HEK293 (cell line): ENCODE data around the gene KLHDC10.

Experiments used
- CTCF ChIA-PET: fragments of 350-600 bp; formaldehyde crosslinking; extraction: SDS; loops from one replicate; lab custom pipeline; 2021; ENCODE audit warnings: antibody characterized with exemption; lab: Yijun Ruan, JAX
- POLR2A ChIA-PET: fragments of 300-600 bp; formaldehyde crosslinking; extraction: SDS; loops from one replicate; lab custom pipeline; 2020; ENCODE audit warnings: antibody characterized with exemption, inconsistent platforms; lab: Yijun Ruan, JAX
- H3K27ac ChIP-seq: fragments of 200-500 bp; sonication (Bioruptor generic); 2 replicates; pipeline ENCODE4 v1.5.1; 2014; ENCODE audit warnings: low read depth, low read length, control low read depth, inconsistent platforms; ENCODE audit errors: extremely low read depth
- H3K36me3 ChIP-seq, 2 experiments: fragments of 200-500 bp in 1 of 2; sonication (Bioruptor generic) in 1 of 2; 1 replicate in 1 of 2; 2 replicates in 1 of 2; pipeline ENCODE4 v1.5.1; 2014 to 2017; ENCODE audit warnings: inconsistent platforms in 2 of 2, low read length in 2 of 2; ENCODE audit not compliant: control insufficient read depth in 2 of 2, insufficient read depth in 1 of 2
- H3K4me1 ChIP-seq: fragments of 200-500 bp; sonication (Bioruptor generic); 2 replicates; pipeline ENCODE4 v1.5.1; 2014; ENCODE audit warnings: mild to moderate bottlenecking, low read length, inconsistent platforms; ENCODE audit not compliant: control insufficient read depth, insufficient read depth
- H3K4me3 ChIP-seq: 2 replicates; pipeline ENCODE4 v1.5.1; 2011; ENCODE audit warnings: low read depth, mild to moderate bottlenecking, control low read depth, low read length, moderate library complexity
- H3K9me3 ChIP-seq: fragments of 200-500 bp; sonication (Bioruptor generic); 2 replicates; pipeline ENCODE4 v1.5.1; 2014; ENCODE audit warnings: low read depth, low read length, inconsistent platforms; ENCODE audit not compliant: control insufficient read depth, insufficient read depth
- GLIS1 ChIP-seq: fragments of 450-650 bp; formaldehyde crosslinking; IDR thresholded peaks from 2 replicates; pipeline ENCODE4 v1.5.1; 2016; ENCODE audit warnings: missing biosample characterization, missing genetic modification characterization
- OVOL3 ChIP-seq: fragments of 450-650 bp; formaldehyde crosslinking; IDR thresholded peaks from 2 replicates; pipeline ENCODE4 v1.5.1; 2016; ENCODE audit warnings: missing biosample characterization, missing genetic modification characterization
- SETDB1 ChIP-seq: IDR thresholded peaks from one replicate; pipeline ENCODE4 v1.6.1; 2017; ENCODE audit warnings: mild to moderate bottlenecking, low read length, moderate library complexity, mixed read lengths; ENCODE audit not compliant: insufficient read length
- ZFP41 ChIP-seq: fragments of 450-650 bp; formaldehyde crosslinking; IDR thresholded peaks from 2 replicates; pipeline ENCODE4 v1.5.1; 2016; ENCODE audit warnings: missing biosample characterization, missing genetic modification characterization, borderline replicate concordance
- ZIC2 ChIP-seq: fragments of 450-650 bp; formaldehyde crosslinking; IDR thresholded peaks from 2 replicates; pipeline ENCODE4 v1.5.1; 2016; ENCODE audit warnings: missing biosample characterization, missing genetic modification characterization
- ZNF473 ChIP-seq: fragments of 450-650 bp; formaldehyde crosslinking; IDR thresholded peaks from 2 replicates; pipeline ENCODE4 v1.5.1; 2017; ENCODE audit warnings: missing biosample characterization, missing genetic modification characterization
- ZNF555 ChIP-seq: fragments of 450-650 bp; formaldehyde crosslinking; conservative IDR thresholded peaks from 2 replicates; pipeline ENCODE4 v1.5.1; 2017; ENCODE audit warnings: missing biosample characterization, mild to moderate bottlenecking, missing genetic modification characterization, inconsistent platforms
- ZNF660 ChIP-seq: fragments of 450-650 bp; IDR thresholded peaks from 2 replicates; pipeline ENCODE4 v1.5.1; 2018; ENCODE audit warnings: missing biosample characterization, mild to moderate bottlenecking, missing genetic modification characterization
- ZNF777 ChIP-seq: fragments of 450-650 bp; formaldehyde crosslinking; IDR thresholded peaks from 2 replicates; pipeline ENCODE4 v1.5.1; 2017; ENCODE audit warnings: missing biosample characterization, missing genetic modification characterization, borderline replicate concordance
- TF ChIP-seq, protein P1 (sequence below): fragments of 450-650 bp; formaldehyde crosslinking; IDR thresholded peaks from 2 replicates; pipeline ENCODE4 v1.5.1; 2016; ENCODE audit warnings: missing biosample characterization, missing genetic modification characterization
- TF ChIP-seq, protein P2 (sequence below): sonication (generic); formaldehyde crosslinking; IDR thresholded peaks from 2 replicates; pipeline ENCODE4 v1.8.1; 2022; ENCODE audit warnings: mild to moderate bottlenecking, moderate library complexity, missing genetic modification reagents
- TF ChIP-seq, protein P3 (sequence below): fragments of 450-650 bp; formaldehyde crosslinking; IDR thresholded peaks from 2 replicates; pipeline ENCODE4 v1.5.1; 2016; ENCODE audit warnings: missing biosample characterization, missing genetic modification characterization
- TF ChIP-seq, protein P4 (sequence below): fragments of 450-650 bp; formaldehyde crosslinking; IDR thresholded peaks from 2 replicates; pipeline ENCODE4 v1.5.1; 2016; ENCODE audit warnings: missing biosample characterization, missing genetic modification characterization, low read depth
- TF ChIP-seq, protein P5 (sequence below): fragments of 450-650 bp; formaldehyde crosslinking; IDR thresholded peaks from 2 replicates; pipeline ENCODE4 v1.5.1; 2017; ENCODE audit warnings: missing biosample characterization, mild to moderate bottlenecking, missing genetic modification characterization, moderate library complexity

KLHDC10 gene

DNA sequence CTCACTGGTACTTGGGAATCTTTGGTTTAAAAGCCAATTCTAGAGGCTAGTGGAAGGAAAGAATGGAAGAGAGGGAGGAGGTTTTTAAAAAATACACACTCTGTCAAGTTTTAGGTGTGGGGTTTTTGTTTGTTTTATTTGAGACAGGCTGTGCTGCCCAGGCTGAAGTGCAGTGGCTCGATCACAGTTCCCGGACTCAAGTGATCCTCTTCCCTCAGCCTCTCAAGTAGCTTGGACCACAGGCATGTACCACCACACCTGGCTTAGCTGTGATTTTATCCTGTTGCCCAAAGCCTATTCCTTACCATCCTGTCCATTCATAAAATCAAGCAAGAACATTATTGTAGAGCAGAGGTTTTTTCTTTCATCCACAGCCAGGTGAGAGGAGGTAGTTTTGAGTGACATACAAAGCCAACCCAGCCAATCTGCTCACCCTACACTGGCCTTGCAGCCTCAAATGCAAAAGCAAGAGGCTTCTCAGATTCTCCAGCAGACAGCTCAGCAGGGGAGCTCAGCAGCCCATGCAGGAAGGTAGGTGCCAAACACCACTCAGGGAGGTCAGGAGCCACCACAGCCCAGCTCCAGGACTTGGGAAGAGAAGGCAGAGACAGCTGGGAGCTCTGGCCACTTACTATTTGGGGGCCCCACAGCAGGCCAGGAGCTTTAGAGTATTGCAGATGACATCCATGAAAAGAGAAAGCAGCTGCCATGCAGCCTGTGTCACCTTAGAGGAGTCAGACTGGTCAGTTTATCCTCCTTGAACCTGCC lies 69.0 kb downstream of the KLHDC10 start:
- no peak overlapping the region for H3K4me3 ChIP-seq
- peak; percentile 67 for TF ChIP-seq GLIS1 (tag by site-specific recombination)
- no peak for TF ChIP-seq ZNF555 (tag by site-specific recombination)
- TF ChIP-seq, all 188 proteins: peak for 1
- Histone ChIP-seq H3K27ac (no peak overlapping the region), H3K9me3 (no peaks in the 10 kb centered on the region), H3K36me3 (peaks cover 0 to 19% of the 10 kb centered on the region in 2 experiments; a peak in 1 of 3 replicates), H3K4me1 (no peaks in the 10 kb centered on the region)
- ChIA-PET CTCF (interaction anchor here (1.1 kb wide), 1 partner anchor 12 kb away, joined by 4 read pairs; no protein-coding TSS in a partner anchor), POLR2A (interaction anchor here (0.6 kb wide), 1 partner anchor 561 kb away, joined by 3 read pairs; no protein-coding TSS in a partner anchor)

DNA sequence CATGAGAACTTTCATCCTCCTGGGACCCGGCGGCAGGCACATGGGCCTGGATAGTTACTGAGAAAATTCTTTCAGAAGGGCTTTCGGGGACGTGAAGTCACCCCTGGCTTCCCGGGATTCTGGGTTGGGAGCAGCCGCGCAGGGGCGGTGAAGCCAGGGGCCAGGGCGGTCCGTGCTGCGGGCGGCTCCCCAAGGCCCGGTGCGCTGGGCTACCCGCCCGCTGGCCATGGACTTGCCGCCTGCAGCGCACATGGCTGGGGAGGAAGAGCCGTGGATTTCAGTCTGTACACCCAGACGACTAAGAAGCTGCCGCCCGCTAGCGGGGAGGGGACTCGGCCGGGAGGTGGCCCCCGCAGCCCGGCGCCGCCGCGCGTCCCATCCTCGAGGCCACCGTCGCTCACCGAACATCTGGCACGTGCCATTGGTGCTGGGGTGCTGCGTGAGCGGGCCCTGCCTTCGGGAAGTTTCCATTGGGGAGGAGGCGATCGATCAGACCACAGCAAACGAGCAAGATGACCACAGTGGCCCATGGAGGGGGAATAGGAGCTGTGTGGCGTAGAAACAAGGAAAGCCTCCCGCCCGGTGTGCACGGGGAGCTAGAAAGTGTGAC lies 70.3 kb downstream of the KLHDC10 start:
- Histone ChIP-seq H3K4me1 (no peaks in the 10 kb centered on the region), H3K4me3 (no peak overlapping the region), H3K36me3 (peaks cover 0 to 15% of the 10 kb centered on the region in 2 experiments; a peak in 2 of 3 replicates), H3K27ac (no peak overlapping the region), H3K9me3 (no peaks in the 10 kb centered on the region)
- TF ChIP-seq, protein P1, sequence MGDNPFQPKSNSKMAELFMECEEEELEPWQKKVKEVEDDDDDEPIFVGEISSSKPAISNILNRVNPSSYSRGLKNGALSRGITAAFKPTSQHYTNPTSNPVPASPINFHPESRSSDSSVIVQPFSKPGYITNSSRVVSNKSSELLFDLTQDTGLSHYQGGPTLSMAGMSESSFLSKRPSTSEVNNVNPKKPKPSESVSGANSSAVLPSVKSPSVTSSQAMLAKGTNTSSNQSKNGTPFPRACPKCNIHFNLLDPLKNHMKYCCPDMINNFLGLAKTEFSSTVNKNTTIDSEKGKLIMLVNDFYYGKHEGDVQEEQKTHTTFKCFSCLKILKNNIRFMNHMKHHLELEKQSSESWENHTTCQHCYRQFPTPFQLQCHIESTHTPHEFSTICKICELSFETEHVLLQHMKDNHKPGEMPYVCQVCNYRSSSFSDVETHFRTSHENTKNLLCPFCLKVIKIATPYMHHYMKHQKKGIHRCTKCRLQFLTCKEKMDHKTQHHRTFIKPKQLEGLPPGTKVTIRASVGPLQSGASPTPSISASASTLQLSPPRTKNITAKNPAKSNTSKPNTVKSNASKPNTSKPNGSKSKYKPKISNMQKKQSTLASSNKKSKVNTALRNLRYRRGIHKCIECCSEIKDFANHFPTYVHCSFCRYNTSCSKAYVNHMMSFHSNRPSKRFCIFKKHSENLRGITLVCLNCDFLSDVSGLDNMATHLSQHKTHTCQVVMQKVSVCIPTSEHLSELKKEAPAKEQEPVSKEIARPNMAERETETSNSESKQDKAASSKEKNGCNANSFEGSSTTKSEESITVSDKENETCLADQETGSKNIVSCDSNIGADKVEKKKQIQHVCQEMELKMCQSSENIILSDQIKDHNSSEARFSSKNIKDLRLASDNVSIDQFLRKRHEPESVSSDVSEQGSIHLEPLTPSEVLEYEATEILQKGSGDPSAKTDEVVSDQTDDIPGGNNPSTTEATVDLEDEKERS, result no peak
- TF ChIP-seq, protein P2, sequence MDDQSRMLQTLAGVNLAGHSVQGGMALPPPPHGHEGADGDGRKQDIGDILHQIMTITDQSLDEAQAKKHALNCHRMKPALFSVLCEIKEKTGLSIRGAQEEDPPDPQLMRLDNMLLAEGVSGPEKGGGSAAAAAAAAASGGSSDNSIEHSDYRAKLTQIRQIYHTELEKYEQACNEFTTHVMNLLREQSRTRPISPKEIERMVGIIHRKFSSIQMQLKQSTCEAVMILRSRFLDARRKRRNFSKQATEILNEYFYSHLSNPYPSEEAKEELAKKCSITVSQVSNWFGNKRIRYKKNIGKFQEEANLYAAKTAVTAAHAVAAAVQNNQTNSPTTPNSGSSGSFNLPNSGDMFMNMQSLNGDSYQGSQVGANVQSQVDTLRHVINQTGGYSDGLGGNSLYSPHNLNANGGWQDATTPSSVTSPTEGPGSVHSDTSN (CRISPR knock-in tag), result no peak
- TF ChIP-seq ZNF660 (tag by site-specific recombination), result no peak
- TF ChIP-seq OVOL3 (tag by site-specific recombination), result no peak
- no peak for TF ChIP-seq ZIC2 (tag by site-specific recombination)
- no peak for TF ChIP-seq SETDB1
- TF ChIP-seq, protein P3, sequence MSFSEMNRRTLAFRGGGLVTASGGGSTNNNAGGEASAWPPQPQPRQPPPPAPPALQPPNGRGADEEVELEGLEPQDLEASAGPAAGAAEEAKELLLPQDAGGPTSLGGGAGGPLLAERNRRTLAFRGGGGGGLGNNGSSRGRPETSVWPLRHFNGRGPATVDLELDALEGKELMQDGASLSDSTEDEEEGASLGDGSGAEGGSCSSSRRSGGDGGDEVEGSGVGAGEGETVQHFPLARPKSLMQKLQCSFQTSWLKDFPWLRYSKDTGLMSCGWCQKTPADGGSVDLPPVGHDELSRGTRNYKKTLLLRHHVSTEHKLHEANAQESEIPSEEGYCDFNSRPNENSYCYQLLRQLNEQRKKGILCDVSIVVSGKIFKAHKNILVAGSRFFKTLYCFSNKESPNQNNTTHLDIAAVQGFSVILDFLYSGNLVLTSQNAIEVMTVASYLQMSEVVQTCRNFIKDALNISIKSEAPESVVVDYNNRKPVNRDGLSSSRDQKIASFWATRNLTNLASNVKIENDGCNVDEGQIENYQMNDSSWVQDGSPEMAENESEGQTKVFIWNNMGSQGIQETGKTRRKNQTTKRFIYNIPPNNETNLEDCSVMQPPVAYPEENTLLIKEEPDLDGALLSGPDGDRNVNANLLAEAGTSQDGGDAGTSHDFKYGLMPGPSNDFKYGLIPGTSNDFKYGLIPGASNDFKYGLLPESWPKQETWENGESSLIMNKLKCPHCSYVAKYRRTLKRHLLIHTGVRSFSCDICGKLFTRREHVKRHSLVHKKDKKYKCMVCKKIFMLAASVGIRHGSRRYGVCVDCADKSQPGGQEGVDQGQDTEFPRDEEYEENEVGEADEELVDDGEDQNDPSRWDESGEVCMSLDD (tag by site-specific recombination), result no peak
- POLR2A ChIA-PET, result no interaction called here
- CTCF ChIA-PET, result no interaction called here

DNA sequence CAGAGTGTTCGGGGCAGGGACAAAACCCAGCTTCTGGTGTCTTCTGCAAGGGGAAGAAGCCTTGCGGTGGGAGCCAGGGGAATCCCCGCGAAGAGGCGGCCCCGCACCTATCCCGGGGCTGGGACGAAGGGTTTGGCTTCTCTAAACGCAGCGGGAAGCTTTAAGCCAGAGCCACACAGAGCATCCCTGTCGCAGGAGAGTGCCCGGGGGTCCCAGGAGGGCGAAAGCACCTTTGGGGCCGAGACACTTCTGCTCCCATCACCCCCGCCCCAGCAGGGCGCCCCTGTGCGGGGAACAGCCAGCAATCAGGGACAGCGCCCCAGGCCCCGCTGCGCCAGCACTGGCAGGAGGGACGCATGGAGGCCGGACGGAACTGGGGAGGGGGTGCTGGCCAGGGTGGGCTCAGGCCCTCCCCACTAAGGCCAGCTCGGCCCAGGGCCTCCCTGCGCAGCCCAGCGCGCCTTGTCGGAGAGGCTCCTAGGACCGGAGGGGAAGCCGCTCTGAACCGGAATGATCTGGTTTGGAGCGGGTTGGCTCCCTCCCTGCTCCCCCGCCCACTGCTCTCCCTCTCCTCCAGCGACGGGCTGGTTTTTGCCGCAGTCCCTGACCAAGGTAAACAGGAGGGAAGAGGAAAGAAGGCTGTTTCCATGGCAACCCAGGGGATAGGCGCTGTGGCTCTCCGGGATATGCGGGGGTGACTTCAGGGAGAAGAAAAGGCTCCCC lies 71.0 kb downstream of the KLHDC10 start:
- Histone ChIP-seq H3K9me3 (no peaks in the 10 kb centered on the region), H3K4me3 (no peak overlapping the region), H3K36me3 (peaks cover 0 to 14% of the 10 kb centered on the region in 2 experiments; a peak in 2 of 3 replicates), H3K4me1 (no peaks in the 10 kb centered on the region), H3K27ac (no peak overlapping the region)
- ChIA-PET CTCF (no interaction called here), POLR2A (no interaction called here)
- TF ChIP-seq ZNF473 (tag by site-specific recombination) (no peak), ZNF777 (tag by site-specific recombination) (no peak), ZFP41 (no peak)
- TF ChIP-seq, protein P4, sequence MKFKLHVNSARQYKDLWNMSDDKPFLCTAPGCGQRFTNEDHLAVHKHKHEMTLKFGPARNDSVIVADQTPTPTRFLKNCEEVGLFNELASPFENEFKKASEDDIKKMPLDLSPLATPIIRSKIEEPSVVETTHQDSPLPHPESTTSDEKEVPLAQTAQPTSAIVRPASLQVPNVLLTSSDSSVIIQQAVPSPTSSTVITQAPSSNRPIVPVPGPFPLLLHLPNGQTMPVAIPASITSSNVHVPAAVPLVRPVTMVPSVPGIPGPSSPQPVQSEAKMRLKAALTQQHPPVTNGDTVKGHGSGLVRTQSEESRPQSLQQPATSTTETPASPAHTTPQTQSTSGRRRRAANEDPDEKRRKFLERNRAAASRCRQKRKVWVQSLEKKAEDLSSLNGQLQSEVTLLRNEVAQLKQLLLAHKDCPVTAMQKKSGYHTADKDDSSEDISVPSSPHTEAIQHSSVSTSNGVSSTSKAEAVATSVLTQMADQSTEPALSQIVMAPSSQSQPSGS (tag by site-specific recombination), result no peak
- TF ChIP-seq, protein P5, sequence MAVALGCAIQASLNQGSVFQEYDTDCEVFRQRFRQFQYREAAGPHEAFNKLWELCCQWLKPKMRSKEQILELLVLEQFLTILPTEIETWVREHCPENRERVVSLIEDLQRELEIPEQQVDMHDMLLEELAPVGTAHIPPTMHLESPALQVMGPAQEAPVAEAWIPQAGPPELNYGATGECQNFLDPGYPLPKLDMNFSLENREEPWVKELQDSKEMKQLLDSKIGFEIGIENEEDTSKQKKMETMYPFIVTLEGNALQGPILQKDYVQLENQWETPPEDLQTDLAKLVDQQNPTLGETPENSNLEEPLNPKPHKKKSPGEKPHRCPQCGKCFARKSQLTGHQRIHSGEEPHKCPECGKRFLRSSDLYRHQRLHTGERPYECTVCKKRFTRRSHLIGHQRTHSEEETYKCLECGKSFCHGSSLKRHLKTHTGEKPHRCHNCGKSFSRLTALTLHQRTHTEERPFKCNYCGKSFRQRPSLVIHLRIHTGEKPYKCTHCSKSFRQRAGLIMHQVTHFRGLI (tag by site-specific recombination), result no peak
